RWPE1 (cell line): ENCODE measurements around the gene CCN2.

Source experiments
- CTCF ChIA-PET: fragments of 350-600 bp; sonication (Branson Sonifier 250); formaldehyde crosslinking; extraction: SDS; loops from one replicate; lab custom pipeline; 2021; lab: Yijun Ruan, JAX
- POLR2A ChIA-PET: fragments of 400-600 bp; formaldehyde crosslinking; extraction: SDS; loops from one replicate; lab custom pipeline; 2020; ENCODE audit warnings: antibody characterized with exemption; ENCODE audit not compliant: low non-redundant PET; lab: Yijun Ruan, JAX
- DNase-seq: peaks from one replicate; pipeline ENCODE4 v3.0.0; 2012; ENCODE audit warnings: low spot score
- H3K27ac ChIP-seq: fragments of 450-650 bp; 2 replicates; pipeline ENCODE4 v1.5.1; 2017
- CTCF ChIP-seq: fragments of 450-650 bp; conservative IDR thresholded peaks from 2 replicates; pipeline ENCODE4 v1.5.1; 2017; ENCODE audit warnings: low read depth, mild to moderate bottlenecking

CCN2 gene

GRCh38 chr6:131900231-131900630 is 50.9 kb downstream of the CCN2 start:
- H3K27ac ChIP-seq: no peak overlapping the region
- TF ChIP-seq CTCF: no peak
- CTCF ChIA-PET: no interaction called here
- DNase-seq: no peak
- POLR2A ChIA-PET: no interaction called here

GRCh38 chr6:131898718-131899117 is 52.5 kb downstream of the CCN2 start:
- TF ChIP-seq CTCF: no peak
- no peak for DNase-seq
- no peak overlapping the region for H3K27ac ChIP-seq
- POLR2A ChIA-PET: no interaction called here
- CTCF ChIA-PET: no interaction called here
